GM12892 (cell line): Measurements from ENCODE around the gene RRAD.

Experiments
- POLR2A ChIP-seq: IDR thresholded peaks from 2 replicates; pipeline ENCODE4 v1.6.1; 2011; ENCODE audit warnings: low read depth, low read length, control low read depth
- POLR2AphosphoS5 ChIP-seq: IDR thresholded peaks from 2 replicates; pipeline ENCODE4 v1.6.1; 2011; ENCODE audit warnings: low read depth, low read length, control low read depth
- TAF1 ChIP-seq: IDR thresholded peaks from 2 replicates; pipeline ENCODE4 v1.6.1; 2011; ENCODE audit warnings: low read depth, mild to moderate bottlenecking, control low read depth, low read length, borderline replicate concordance

- TF ChIP-seq POLR2A (no peak), POLR2AphosphoS5 (no peak), TAF1 (no peak)
Observed at GRCh38 chr16:66936889-66937554, 11.7 kb upstream of the RRAD start.
